HepG2 (cell line): ENCODE results near the gene SNUPN. TPM values are rescaled to one million over a fixed set of nuclear protein-coding genes. Genes with fewer than 3 reads are reported as not detected.
A peak's percentile ranks its signal among the peaks of the same experiment; 100 is the strongest.

ENCODE experiments used
- ARID4A ChIP-seq: sonication (generic); formaldehyde crosslinking; IDR thresholded peaks from 2 replicates; pipeline ENCODE4 v1.5.0; 2020; ENCODE audit warnings: mild to moderate bottlenecking, missing genetic modification reagents, borderline replicate concordance
- DMAP1 ChIP-seq: IDR thresholded peaks from 2 replicates; pipeline ENCODE4 v1.6.1; 2016
- GRHL1 ChIP-seq: sonication (generic); formaldehyde crosslinking; conservative IDR thresholded peaks from 2 replicates; pipeline ENCODE4 v1.8.0; 2022; ENCODE audit warnings: missing genetic modification reagents
- HBP1 ChIP-seq: IDR thresholded peaks from 2 replicates; pipeline ENCODE4 v1.6.1; 2016; ENCODE audit warnings: low read depth, control low read depth
- HIC2 ChIP-seq: sonication (generic); formaldehyde crosslinking; IDR thresholded peaks from 2 replicates; pipeline ENCODE4 v1.9.0; 2022; ENCODE audit warnings: low read depth, missing genetic modification reagents
- IKZF5 ChIP-seq: IDR thresholded peaks from 2 replicates; pipeline ENCODE4 v1.6.1; 2018; ENCODE audit warnings: missing genetic modification reagents, mild to moderate bottlenecking, missing compliant biosample characterization
- KAT7 ChIP-seq: IDR thresholded peaks from 2 replicates; pipeline ENCODE4 v1.6.1; 2018; ENCODE audit warnings: borderline replicate concordance, missing compliant biosample characterization
- KDM6A ChIP-seq: IDR thresholded peaks from 2 replicates; pipeline ENCODE4 v1.6.1; 2016; ENCODE audit warnings: low read depth
- ZBED4 ChIP-seq: sonication (generic); formaldehyde crosslinking; IDR thresholded peaks from 2 replicates; pipeline ENCODE4 v1.4.0; 2020; ENCODE audit warnings: missing genetic modification reagents, borderline replicate concordance
- ZFP36L1 ChIP-seq: sonication (generic); formaldehyde crosslinking; IDR thresholded peaks from 2 replicates; pipeline ENCODE4 v1.8.0; 2022; ENCODE audit warnings: mild to moderate bottlenecking, missing genetic modification reagents, moderate library complexity
- ZNF232 ChIP-seq: sonication (generic); formaldehyde crosslinking; IDR thresholded peaks from 2 replicates; pipeline ENCODE4 v1.4.0; 2020; ENCODE audit warnings: missing genetic modification reagents, borderline replicate concordance
- ZNF484 ChIP-seq: sonication (generic); formaldehyde crosslinking; IDR thresholded peaks from 2 replicates; pipeline ENCODE4 v1.5.1; 2020; ENCODE audit warnings: mild to moderate bottlenecking, low read depth, missing genetic modification reagents, borderline replicate concordance
- ZNF558 ChIP-seq: sonication (generic); formaldehyde crosslinking; IDR thresholded peaks from 2 replicates; pipeline ENCODE4 v1.9.0; 2022; ENCODE audit warnings: mild to moderate bottlenecking, missing genetic modification reagents, borderline replicate concordance
- polyA plus RNA-seq, 8 experiments: library from polyadenylated mRNA; depleted of rRNA in 3 of 8; stranded (reverse) in 7 of 8; unstranded in 1 of 8; fragments of >200 nt; fragmentation: Illumina TruSeq in 4 of 8; extraction: Trizol in 4 of 8; gene quantifications; 2 replicates each; pipeline versions ENCODE4 v1.2.1 to v1.2.3, GENCODE V29; 2011 to 2016; ENCODE audit warnings: low read depth in 4 of 8, missing spikeins in 1 of 8, mixed read lengths in 1 of 8; ENCODE audit not compliant: insufficient read depth in 1 of 8
- total RNA-seq, 5 experiments: library from RNA; depleted of rRNA; stranded (reverse); fragments of >200 nt; fragmentation: Illumina TruSeq; extraction: Trizol; gene quantifications; 2 replicates each; pipeline ENCODE4 v1.2.3, GENCODE V29; 2016; ENCODE audit warnings: low read depth in 1 of 5

The SNUPN gene
- total and polyA plus RNA-seq, 2 of the 13 experiments (the other 11 are each of a cell fraction or from before 2014, with no cell fraction given), result 9.0 to 16.4 TPM

GRCh38 chr15:75578173-75578947, 47.2 kb downstream of the SNUPN start (continued):
- no peak for TF ChIP-seq HIC2 (CRISPR knock-in tag)
- TF ChIP-seq ZNF232 (CRISPR knock-in tag), result peak; percentile 22; the same call in 1 of the 2 replicates
- no peak for TF ChIP-seq HBP1 (CRISPR knock-in tag)
- TF ChIP-seq ZFP36L1 (CRISPR knock-in tag), result no peak
- TF ChIP-seq ZNF558 (CRISPR knock-in tag), result no peak
- TF ChIP-seq IKZF5 (CRISPR knock-in tag), result 0 out of 2 replicates have a peak, but pooled peaks have one; percentile 19
- TF ChIP-seq KDM6A (CRISPR knock-in tag), result no peak
- TF ChIP-seq ZBED4, result no peak
- no peak; the same call in 1 of the 2 replicates for TF ChIP-seq ARID4A
- TF ChIP-seq KAT7, result 0 out of 2 replicates have a peak, but pooled peaks have one; percentile 37
- TF ChIP-seq ZNF484, result no peak
- TF ChIP-seq DMAP1 (CRISPR knock-in tag), result no peak
- TF ChIP-seq GRHL1 (CRISPR knock-in tag), result no peak
